Natural killer cell (primary cell): ENCODE results near the gene HRH4. TPM values are rescaled to one million over a fixed set of nuclear protein-coding genes. Genes with fewer than 3 reads are reported as not detected.

Source experiments
- ATAC-seq, 3 donors: fragments of 150-1000 bp in 2 of 3; fragments of 200-7000 bp in 1 of 3; cut with Tn5 transposase; 1 replicate in 1 of 3; 2 replicates in 2 of 3; pipeline ENCODE4 v1.10.0; 2021; ENCODE audit warnings: mild to moderate bottlenecking in 2 of 3, moderate library complexity in 2 of 3
- DNase-seq, 2 donors: peaks; one replicate each; pipeline versions ENCODE4 v3.0.0 to v3.0.0-alpha.2; 2013 to 2021; ENCODE audit warnings: mixed read lengths in 1 of 2
- H3K27ac ChIP-seq: one replicate; pipeline ENCODE4 v1.5.1; 2013; ENCODE audit warnings: mild to moderate bottlenecking, low read length
- H3K27me3 ChIP-seq: one replicate; pipeline ENCODE4 v1.6.1; 2013; ENCODE audit warnings: low read length; ENCODE audit not compliant: control insufficient read depth, insufficient read depth
- H3K36me3 ChIP-seq: one replicate; pipeline ENCODE4 v1.6.1; 2013; ENCODE audit warnings: low read length; ENCODE audit not compliant: control insufficient read depth, insufficient read depth
- H3K4me1 ChIP-seq: one replicate; pipeline ENCODE4 v1.6.1; 2013; ENCODE audit warnings: low read length; ENCODE audit not compliant: control insufficient read depth, insufficient read depth
- H3K4me3 ChIP-seq: one replicate; pipeline ENCODE4 v1.5.1; 2013; ENCODE audit warnings: low read length
- H3K9me3 ChIP-seq: one replicate; pipeline ENCODE4 v1.6.1; 2013; ENCODE audit warnings: low read length; ENCODE audit not compliant: control insufficient read depth, insufficient read depth
- H3K27ac Mint-ChIP-seq, 2 donors: one replicate each; pipeline ENCODE4 v1.8.0; 2022; ENCODE audit warnings: mild to moderate bottlenecking in 2 of 2, mixed read lengths in 2 of 2, moderate library complexity in 1 of 2
- H3K27me3 Mint-ChIP-seq, 2 donors: one replicate each; pipeline ENCODE4 v1.8.0; 2022; ENCODE audit warnings: low read depth in 2 of 2, mixed read lengths in 2 of 2
- H3K36me3 Mint-ChIP-seq: one replicate; pipeline ENCODE4 v1.8.0; 2022; ENCODE audit warnings: mixed read lengths
- H3K4me1 Mint-ChIP-seq, 2 donors: one replicate each; pipeline ENCODE4 v1.8.0; 2022; ENCODE audit warnings: mixed read lengths in 2 of 2
- H3K4me3 Mint-ChIP-seq: one replicate; pipeline ENCODE4 v1.8.0; 2022; ENCODE audit warnings: mild to moderate bottlenecking, moderate library complexity, mixed read lengths
- H3K9me3 Mint-ChIP-seq, 2 donors: one replicate each; pipeline ENCODE4 v1.8.0; 2022; ENCODE audit warnings: mixed read lengths in 2 of 2
- CTCF ChIP-seq: fragments of 200-600 bp; IDR thresholded peaks from one replicate; pipeline ENCODE4 v1.8.0; 2022; ENCODE audit warnings: antibody characterized with exemption
- WGBS: methylation state at CpG from one replicate; pipeline ENCODE4 v1.1.7; 2013; ENCODE audit warnings: missing lambda C conversion rate; ENCODE audit not compliant: insufficient coverage; 5-methylcytosine and 5-hydroxymethylcytosine counted together
- intact Hi-C: fragments of 100-400 bp; cut with micrococcal nuclease; formaldehyde crosslinking; loops from one replicate; pipeline ENCODE4 v1.14.2; 2022
- total RNA-seq, 4 donors: library from RNA; stranded (reverse); fragments of 120-200 nt in 1 of 4; gene quantifications; one replicate each; pipeline versions ENCODE4 v1.2.3 to v1.2.4, GENCODE V29; 2013 to 2022

HRH4 gene
- total RNA-seq, 3 donors from 2014 or later (not counting 1 experiment from before 2014, with no cell fraction given), result 0.23 to 13.9 TPM; not detected in 1

GRCh38 chr18:24465486-24465885 is 5.0 kb downstream of the HRH4 start:
- peak in 1 of 3 donors; percentile 65 for ATAC-seq
- no peaks in the 10 kb centered on the region for H3K27me3 ChIP-seq
- intact Hi-C loops, result no loop called here
- TF ChIP-seq CTCF, result no peak
- H3K27me3 Mint-ChIP-seq, result peaks cover 0 to 13% of the 10 kb centered on the region in 2 donors
- no peak overlapping the region for H3K4me3 Mint-ChIP-seq
- H3K36me3 ChIP-seq, result no peaks in the 10 kb centered on the region
- H3K4me1 ChIP-seq, result no peaks in the 10 kb centered on the region
- no peak overlapping the region for H3K27ac ChIP-seq
- no peaks in the 10 kb centered on the region for H3K9me3 Mint-ChIP-seq
- no peak overlapping the region for H3K27ac Mint-ChIP-seq
- no peak for DNase-seq
- 89% methylated on average over 6 of the region's 7 CpGs for WGBS
- H3K36me3 Mint-ChIP-seq, result no peaks in the 10 kb centered on the region
- H3K9me3 ChIP-seq, result no peaks in the 10 kb centered on the region
- no peaks in the 10 kb centered on the region for H3K4me1 Mint-ChIP-seq
- H3K4me3 ChIP-seq, result no peak overlapping the region

GRCh38 chr18:24466771-24467170 is 6.3 kb downstream of the HRH4 start:
- Histone ChIP-seq H3K4me3 (no peak overlapping the region), H3K27me3 (no peaks in the 10 kb centered on the region), H3K4me1 (no peaks in the 10 kb centered on the region), H3K27ac (no peak overlapping the region), H3K36me3 (no peaks in the 10 kb centered on the region), H3K9me3 (no peaks in the 10 kb centered on the region)
- ATAC-seq, result peak in 1 of 3 donors; percentile 37
- 76% methylated on average over 2 of the region's 2 CpGs for WGBS
- Mint-ChIP-seq H3K27ac (no peak overlapping the region), H3K4me3 (no peak overlapping the region), H3K36me3 (no peaks in the 10 kb centered on the region), H3K4me1 (no peaks in the 10 kb centered on the region), H3K27me3 (peaks cover 0 to 12% of the 10 kb centered on the region in 2 donors), H3K9me3 (no peaks in the 10 kb centered on the region)
- intact Hi-C loops, result no loop called here
- no peak for DNase-seq
- no peak for TF ChIP-seq CTCF

- no peaks in the 10 kb centered on the region for H3K9me3 ChIP-seq
- no peak for TF ChIP-seq CTCF
- Mint-ChIP-seq H3K27ac (no peak overlapping the region), H3K27me3 (peaks cover 9 to 18% of the 10 kb centered on the region in 2 donors), H3K4me3 (no peak overlapping the region), H3K36me3 (no peaks in the 10 kb centered on the region), H3K9me3 (no peaks in the 10 kb centered on the region), H3K4me1 (no peaks in the 10 kb centered on the region)
- ATAC-seq (no peak), DNase-seq (no peak)
- WGBS, result 86% methylated on average over 3 of the region's 3 CpGs
- no peak overlapping the region for H3K4me3 ChIP-seq
- no peaks in the 10 kb centered on the region for H3K36me3 ChIP-seq
- no peak overlapping the region for H3K27ac ChIP-seq
- no peaks in the 10 kb centered on the region for H3K27me3 ChIP-seq
- no peaks in the 10 kb centered on the region for H3K4me1 ChIP-seq
- intact Hi-C loops, result no loop called here
Observed at GRCh38 chr18:24470022-24470618, 9.7 kb downstream of the HRH4 start.

GRCh38 chr18:24470805-24471204 is 10.4 kb downstream of the HRH4 start:
- Mint-ChIP-seq H3K27ac (no peak overlapping the region), H3K4me1 (no peaks in the 10 kb centered on the region), H3K36me3 (no peaks in the 10 kb centered on the region), H3K4me3 (no peak overlapping the region), H3K27me3 (peaks cover 9 to 16% of the 10 kb centered on the region in 2 donors), H3K9me3 (no peaks in the 10 kb centered on the region)
- no peaks in the 10 kb centered on the region for H3K4me1 ChIP-seq
- ATAC-seq, result no peak
- H3K36me3 ChIP-seq, result no peaks in the 10 kb centered on the region
- no peak for DNase-seq
- H3K4me3 ChIP-seq, result no peak overlapping the region
- H3K27ac ChIP-seq, result no peak overlapping the region
- intact Hi-C loops, result no loop called here
- 88% methylated on average over 7 of the region's 7 CpGs for WGBS
- no peak for TF ChIP-seq CTCF
- no peaks in the 10 kb centered on the region for H3K9me3 ChIP-seq
- no peaks in the 10 kb centered on the region for H3K27me3 ChIP-seq
